GM04504 (cell line): Measurements from ENCODE around the gene STK32C.
"Not testable (repeated sequence)": the region's sequence is repeated elsewhere in the genome, so short reads cannot be mapped to it uniquely, and the experiment has no call there.

ENCODE experiments used
- DNase-seq: peaks from one replicate; pipeline ENCODE4 v3.0.0-alpha.2; 2012; ENCODE audit warnings: low read depth

The STK32C gene

DNA sequence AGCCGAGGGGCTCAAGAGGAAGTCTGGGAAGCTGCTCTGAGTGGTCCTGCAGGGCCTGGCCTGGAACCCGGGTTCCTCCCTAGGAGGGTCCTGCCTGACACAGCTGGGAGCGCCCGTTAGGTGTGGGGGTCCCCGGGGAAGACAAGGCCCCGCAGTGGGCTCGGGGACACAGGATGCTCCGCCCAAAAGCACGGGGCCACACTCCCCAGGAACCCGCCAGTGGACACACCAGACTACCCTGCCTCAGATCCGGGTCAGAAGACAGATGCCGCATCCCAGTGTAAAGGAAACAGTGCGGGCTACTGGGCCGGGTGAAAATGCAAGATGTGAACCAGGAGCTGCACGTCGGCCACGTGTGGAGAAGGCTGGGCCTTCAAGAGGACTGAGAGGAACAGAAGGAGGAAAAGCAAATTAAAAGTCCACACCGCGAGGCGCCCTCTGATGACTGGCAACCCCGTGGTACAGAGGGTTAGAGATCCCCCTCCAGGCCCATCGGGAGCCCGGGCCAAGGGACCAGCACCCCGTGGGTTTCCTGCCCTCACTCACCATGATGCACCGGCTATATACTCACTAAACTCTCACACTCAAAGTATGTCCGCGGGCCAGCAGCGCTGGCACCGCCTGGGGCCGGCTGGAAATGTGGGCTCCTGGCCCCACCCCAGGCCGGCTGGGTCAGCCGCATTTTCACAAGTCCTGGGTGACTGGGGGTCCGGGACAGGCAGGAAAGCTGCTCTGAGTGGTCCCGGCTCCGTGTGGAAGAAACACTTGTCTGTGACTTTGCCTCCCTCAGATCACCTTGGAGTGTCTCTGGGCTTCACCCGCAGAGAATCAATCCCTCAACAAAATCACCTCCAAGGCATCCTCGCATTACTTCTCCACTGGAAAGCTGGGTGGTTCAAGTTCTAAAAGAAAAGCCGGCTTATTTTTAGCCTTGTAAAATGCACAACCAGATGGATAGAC, 6.1 kb downstream of the STK32C start:
- DNase-seq = no peak

DNA sequence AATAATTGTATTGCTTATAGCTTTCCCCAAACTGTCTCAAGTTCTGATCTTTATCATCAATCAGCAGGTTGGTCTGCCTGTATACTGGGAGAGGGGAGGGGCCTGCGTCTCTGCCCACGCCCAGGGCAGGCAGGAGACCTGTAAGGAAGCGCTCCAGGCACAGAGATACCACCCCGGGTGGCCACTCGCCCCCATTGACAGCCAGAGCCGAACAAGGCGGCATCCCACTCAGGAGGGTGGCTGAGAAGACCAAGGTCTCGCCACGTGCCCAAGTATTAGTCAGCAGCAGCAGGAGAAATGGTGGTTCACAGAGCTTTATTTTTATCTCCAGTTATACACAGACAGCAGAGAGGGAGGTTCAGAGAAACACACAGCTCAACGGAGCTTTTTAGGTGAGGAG, 7.2 kb downstream of the STK32C start:
- no peak for DNase-seq

- DNase-seq = no peak
These were observed 8.1 kb downstream of the STK32C start for GRCh38 chr10:132299371-132300336.

- DNase-seq = no peak
These were observed 9.5 kb downstream of the STK32C start for GRCh38 chr10:132298038-132298881.

- no peak for DNase-seq
These were observed 10.2 kb downstream of the STK32C start for GRCh38 chr10:132297526-132297925.

GRCh38 chr10:132296666-132297443, 10.9 kb downstream of the STK32C start:
- no peak for DNase-seq

- DNase-seq = not testable (repeated sequence)
These were observed 12.3 kb downstream of the STK32C start for GRCh38 chr10:132295481-132295880.

- no peak for DNase-seq
These were observed 13.0 kb downstream of the STK32C start for GRCh38 chr10:132294561-132295318.

DNA sequence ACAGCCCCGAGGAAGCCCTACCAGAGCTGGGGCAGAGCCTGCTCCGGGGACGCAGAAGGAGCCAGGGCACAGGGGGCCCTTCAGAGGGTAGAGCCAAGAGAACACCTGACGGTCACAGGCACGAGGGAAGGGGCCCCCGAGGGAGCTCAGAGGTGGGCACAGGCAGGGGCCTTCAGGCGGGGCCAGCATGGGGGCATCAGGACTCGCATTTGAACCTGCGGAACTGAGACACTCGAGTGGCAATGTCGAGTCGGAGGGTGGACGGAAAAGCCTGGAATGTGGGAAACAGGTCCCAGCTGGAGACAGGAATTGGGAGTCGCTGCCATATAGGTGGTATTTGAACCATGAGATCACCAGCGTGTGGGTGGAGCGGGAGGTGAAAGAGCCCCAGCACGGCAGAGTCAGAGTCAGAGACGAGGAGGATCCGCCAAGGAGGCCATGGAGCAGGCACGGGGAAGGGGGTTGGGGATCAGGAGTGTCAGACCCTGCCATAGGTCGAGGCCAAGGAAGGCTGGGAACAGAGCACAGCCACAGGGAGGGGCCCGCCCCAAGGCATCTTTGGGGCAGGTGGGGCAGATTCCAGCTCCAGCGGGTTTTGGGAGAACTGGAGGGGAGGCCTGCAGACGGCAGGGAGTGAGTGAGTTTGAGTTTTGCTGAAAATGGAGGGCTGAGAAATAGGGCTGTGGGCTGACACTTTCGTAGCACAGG, 13.8 kb downstream of the STK32C start:
- no peak for DNase-seq

GRCh38 chr10:132293201-132293812, 14.4 kb downstream of the STK32C start:
- DNase-seq = no peak

- DNase-seq = no peak
These were observed 15.2 kb downstream of the STK32C start for GRCh38 chr10:132292287-132293200.

- DNase-seq = no peak
These were observed 15.9 kb downstream of the STK32C start for GRCh38 chr10:132291826-132292225.

DNA sequence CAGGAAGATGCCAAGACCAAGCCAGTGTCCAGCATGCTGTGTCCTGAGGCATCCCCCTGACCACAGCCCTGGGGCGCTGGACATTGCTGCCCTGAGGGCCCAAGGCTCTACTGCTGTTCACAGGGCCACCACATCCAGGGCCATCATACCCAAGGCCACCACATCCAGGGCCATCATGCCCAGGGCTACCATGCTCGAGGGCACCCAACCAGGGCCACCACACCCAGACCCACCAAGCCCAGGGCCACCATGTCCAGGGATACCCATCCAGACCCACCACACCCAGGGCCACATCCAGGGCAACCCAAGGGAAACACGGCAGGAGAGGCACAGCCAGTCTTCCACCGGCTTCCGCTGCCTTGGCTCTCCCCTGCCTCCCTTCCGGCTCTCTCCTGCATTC, 17.1 kb downstream of the STK32C start:
- no peak for DNase-seq

DNA sequence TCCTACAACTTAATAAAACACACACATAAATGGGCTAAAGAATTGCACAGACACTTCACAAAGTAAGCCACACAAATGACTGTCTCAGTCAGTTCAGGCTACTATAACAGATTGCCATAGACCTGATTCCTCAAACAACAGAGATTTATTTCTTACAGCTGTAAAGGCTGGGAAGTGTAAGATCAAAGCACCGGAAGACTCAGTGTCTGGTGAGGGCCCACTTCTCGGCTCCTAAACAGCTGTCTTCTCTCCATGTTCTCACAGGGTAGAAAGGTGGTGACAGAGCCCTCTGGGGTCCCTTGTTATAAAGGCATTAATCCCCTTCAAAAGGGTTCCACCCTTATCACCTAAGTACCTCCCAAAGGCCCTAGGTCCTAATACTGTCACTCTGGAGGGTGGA, 18.3 kb downstream of the STK32C start:
- no peak for DNase-seq

GRCh38 chr10:132283604-132284382, 24.0 kb downstream of the STK32C start:
- no peak for DNase-seq

DNA sequence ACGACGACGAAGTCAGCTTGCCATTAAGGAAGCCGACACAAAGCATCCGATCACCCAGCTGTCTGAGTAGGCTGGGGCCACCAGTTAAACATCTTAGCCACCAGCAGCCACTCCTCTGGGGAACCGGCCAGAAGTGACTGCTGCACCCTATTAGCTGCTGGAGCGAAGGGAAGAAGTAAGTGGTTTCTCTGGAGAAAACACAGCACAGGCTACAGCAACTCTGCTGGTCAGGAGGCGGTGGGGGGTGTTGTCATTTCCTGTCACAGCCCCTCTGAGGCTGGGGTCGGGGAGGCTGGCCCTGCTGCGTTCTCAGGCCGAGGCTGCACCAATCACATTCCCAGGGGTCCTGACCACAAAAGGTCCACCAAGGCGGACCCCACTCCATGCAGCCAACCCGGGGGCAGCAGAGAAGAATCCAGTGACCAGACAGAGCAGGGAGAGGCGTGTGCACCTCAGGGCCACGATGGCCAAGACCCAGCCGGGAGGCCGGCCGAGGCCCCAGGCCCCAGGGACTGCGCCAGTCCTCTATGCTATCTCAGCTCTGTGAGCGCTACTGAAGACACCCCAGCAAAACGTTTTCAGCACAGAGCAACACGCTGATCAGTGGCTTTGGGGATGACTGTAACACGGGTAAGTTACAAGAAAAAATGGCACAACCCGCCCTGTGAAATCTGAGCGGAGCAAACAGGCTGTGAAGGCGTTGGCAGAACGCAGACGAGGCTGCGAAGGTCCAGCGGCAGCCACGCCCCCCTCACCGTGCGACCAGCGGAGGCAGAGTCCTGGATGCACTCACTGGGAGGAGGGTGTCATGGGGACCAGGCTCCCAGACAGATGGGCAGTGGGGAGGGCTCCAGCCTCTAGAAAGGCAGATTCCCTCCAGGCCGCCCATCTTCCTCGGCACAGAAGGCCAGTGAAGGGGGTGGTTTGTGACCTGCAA, 24.8 kb downstream of the STK32C start:
- no peak for DNase-seq
